H9 (cell line): ENCODE results near the gene PERP. TPM values are rescaled to one million over a fixed set of nuclear protein-coding genes. Genes with fewer than 3 reads are reported as not detected.

ENCODE experiments used
- DNase-seq: peaks from one replicate; pipeline ENCODE4 v3.0.0-alpha.2; 2017
- H2AFZ ChIP-seq: one replicate; pipeline ENCODE4 v1.6.1; 2013; ENCODE audit warnings: mild to moderate bottlenecking, low read length, control low read depth, moderate library complexity
- H2AK5ac ChIP-seq: 2 replicates; pipeline ENCODE4 v1.6.1; 2013; ENCODE audit warnings: low read length, control low read depth, mixed read lengths; ENCODE audit not compliant: insufficient read length
- H2BK120ac ChIP-seq: one replicate; pipeline ENCODE4 v1.6.1; 2013; ENCODE audit warnings: low read depth, mild to moderate bottlenecking, low read length, control low read depth, inconsistent platforms; ENCODE audit not compliant: poor library complexity, severe bottlenecking
- H2BK12ac ChIP-seq: 2 replicates; pipeline ENCODE4 v1.6.1; 2013; ENCODE audit warnings: low read length, control low read depth, mixed read lengths, low read depth; ENCODE audit not compliant: insufficient read length
- H2BK15ac ChIP-seq: 2 replicates; pipeline ENCODE4 v1.6.1; 2013; ENCODE audit warnings: low read depth, low read length, control low read depth
- H2BK20ac ChIP-seq: one replicate; pipeline ENCODE4 v1.6.1; 2013; ENCODE audit warnings: low read depth, mild to moderate bottlenecking, low read length, control low read depth, inconsistent platforms; ENCODE audit not compliant: poor library complexity, severe bottlenecking
- H2BK5ac ChIP-seq: 2 replicates; pipeline ENCODE4 v1.6.1; 2013; ENCODE audit warnings: low read length, control low read depth, mixed read lengths; ENCODE audit not compliant: insufficient read length
- H3K14ac ChIP-seq: 2 replicates; pipeline ENCODE4 v1.6.1; 2013; ENCODE audit warnings: low read length, control low read depth; ENCODE audit not compliant: insufficient read depth
- H3K18ac ChIP-seq: 2 replicates; pipeline ENCODE4 v1.6.1; 2013; ENCODE audit warnings: low read depth, mild to moderate bottlenecking, mixed read lengths, low read length, control low read depth; ENCODE audit not compliant: insufficient read length
- H3K23ac ChIP-seq: 2 replicates; pipeline ENCODE4 v1.6.1; 2013; ENCODE audit warnings: low read length, control low read depth, mixed read lengths, low read depth; ENCODE audit not compliant: insufficient read length
- H3K23me2 ChIP-seq: 2 replicates; pipeline ENCODE4 v1.6.1; 2013; ENCODE audit warnings: low read depth, mild to moderate bottlenecking, mixed read lengths, low read length, control low read depth; ENCODE audit not compliant: insufficient read length, poor library complexity, severe bottlenecking
- H3K27ac ChIP-seq: 2 replicates; pipeline ENCODE4 v1.5.1; 2013; ENCODE audit warnings: low read length, control low read depth, mixed read lengths, low read depth; ENCODE audit not compliant: insufficient read length
- H3K27me3 ChIP-seq: 2 replicates; pipeline ENCODE4 v1.6.1; 2013; ENCODE audit warnings: low read length, control low read depth, inconsistent platforms; ENCODE audit not compliant: insufficient read depth
- H3K4ac ChIP-seq: 2 replicates; pipeline ENCODE4 v1.6.1; 2013; ENCODE audit warnings: low read depth, mild to moderate bottlenecking, control low read depth, inconsistent platforms, low read length, moderate library complexity
- H3K4me1 ChIP-seq: 2 replicates; pipeline ENCODE4 v1.6.1; 2013; ENCODE audit warnings: low read length, control low read depth, inconsistent platforms; ENCODE audit not compliant: insufficient read depth
- H3K4me2 ChIP-seq: 2 replicates; pipeline ENCODE4 v1.6.1; 2013; ENCODE audit warnings: low read length, control low read depth, mixed read lengths; ENCODE audit not compliant: insufficient read length, insufficient read depth
- H3K56ac ChIP-seq: 2 replicates; pipeline ENCODE4 v1.6.1; 2013; ENCODE audit warnings: low read depth, mild to moderate bottlenecking, mixed read lengths, low read length, control low read depth; ENCODE audit not compliant: insufficient read length
- H3K79me1 ChIP-seq: 2 replicates; pipeline ENCODE4 v1.6.1; 2013; ENCODE audit warnings: low read depth, mild to moderate bottlenecking, moderate library complexity, low read length, control low read depth, inconsistent platforms; ENCODE audit not compliant: insufficient read depth, poor library complexity, severe bottlenecking
- H3K79me2 ChIP-seq: 2 replicates; pipeline ENCODE4 v1.6.1; 2013; ENCODE audit warnings: low read length, control low read depth, inconsistent platforms; ENCODE audit not compliant: insufficient read depth
- H3K9ac ChIP-seq: 2 replicates; pipeline ENCODE4 v1.6.1; 2013; ENCODE audit warnings: low read length, control low read depth, mixed read lengths; ENCODE audit not compliant: insufficient read length; ENCODE audit errors: extremely low read depth
- H3K9me3 ChIP-seq: one replicate; pipeline ENCODE4 v1.6.1; 2013; ENCODE audit warnings: low read depth, low read length, inconsistent platforms; ENCODE audit not compliant: control insufficient read depth
- H3T11ph ChIP-seq: one replicate; pipeline ENCODE4 v1.6.1; 2013; ENCODE audit warnings: mild to moderate bottlenecking, low read length, control low read depth, inconsistent platforms
- H4K20me1 ChIP-seq: one replicate; pipeline ENCODE4 v1.6.1; 2013; ENCODE audit not compliant: control insufficient read depth, insufficient read length, insufficient read depth
- H4K5ac ChIP-seq: 2 replicates; pipeline ENCODE4 v1.6.1; 2013; ENCODE audit warnings: low read depth, mild to moderate bottlenecking, mixed read lengths, low read length, control low read depth; ENCODE audit not compliant: insufficient read length
- H4K8ac ChIP-seq: replicated peaks from 2 replicates; pipeline ENCODE4 v1.6.1; 2013; ENCODE audit warnings: low read length, control low read depth, mixed read lengths, low read depth; ENCODE audit not compliant: insufficient read length
- H4K91ac ChIP-seq: 2 replicates; pipeline ENCODE4 v1.6.1; 2013; ENCODE audit warnings: low read depth, mild to moderate bottlenecking, moderate library complexity, mixed read lengths, low read length, control low read depth; ENCODE audit not compliant: insufficient read length
- H3K27ac Mint-ChIP-seq, 3 experiments: 2 replicates in 2 of 3; 3 replicates in 1 of 3; pipeline ENCODE4 v1.8.0; 2020 to 2021; ENCODE audit warnings: mixed read lengths in 3 of 3, mild to moderate bottlenecking in 1 of 3, moderate library complexity in 1 of 3
- H3K27me3 Mint-ChIP-seq: 2 replicates; pipeline ENCODE4 v1.8.0; 2021; ENCODE audit warnings: low read depth, mild to moderate bottlenecking, moderate library complexity, mixed read lengths
- H3K36me3 Mint-ChIP-seq, 3 experiments: 2 replicates in 2 of 3; 3 replicates in 1 of 3; pipeline ENCODE4 v1.8.0; 2020 to 2021; ENCODE audit warnings: low read depth in 3 of 3, mixed read lengths in 3 of 3; ENCODE audit not compliant: insufficient read depth in 1 of 3
- H3K4me1 Mint-ChIP-seq, 2 experiments: 2 replicates each; pipeline ENCODE4 v1.8.0; 2020; ENCODE audit warnings: mixed read lengths in 2 of 2
- H3K4me3 Mint-ChIP-seq, 2 experiments: 2 replicates in 1 of 2; 3 replicates in 1 of 2; pipeline ENCODE4 v1.8.0; 2020 to 2021; ENCODE audit warnings: mild to moderate bottlenecking in 2 of 2, mixed read lengths in 2 of 2, moderate library complexity in 1 of 2
- H3K9me3 Mint-ChIP-seq, 2 experiments: 2 replicates in 1 of 2; 3 replicates in 1 of 2; pipeline ENCODE4 v1.8.0; 2020; ENCODE audit warnings: mild to moderate bottlenecking in 2 of 2, mixed read lengths in 2 of 2, moderate library complexity in 1 of 2
- WGBS: extraction: QIAGEN DNeasy Blood & Tissue Kit; methylation state at CpG from one replicate; pipeline ENCODE4 v1.1.7; 2013; ENCODE audit warnings: missing lambda C conversion rate, low lambda C conversion rate, mixed read lengths; ENCODE audit not compliant: insufficient read length; ENCODE audit errors: extremely low coverage; 5-methylcytosine and 5-hydroxymethylcytosine counted together
- total RNA-seq: library from RNA; stranded (reverse); gene quantifications from 2 replicates; pipeline ENCODE4 v1.2.1, GENCODE V29; 2021
- TF ChIP-seq, protein P1 (sequence below): fragments of 200-600 bp; sonication (generic); conservative IDR thresholded peaks from 3 replicates; pipeline ENCODE4 v1.8.0; 2021; ENCODE audit warnings: antibody characterized with exemption, mild to moderate bottlenecking

PERP gene
- total RNA-seq, 1 experiment from 2014 or later = 28.7 TPM

DNA sequence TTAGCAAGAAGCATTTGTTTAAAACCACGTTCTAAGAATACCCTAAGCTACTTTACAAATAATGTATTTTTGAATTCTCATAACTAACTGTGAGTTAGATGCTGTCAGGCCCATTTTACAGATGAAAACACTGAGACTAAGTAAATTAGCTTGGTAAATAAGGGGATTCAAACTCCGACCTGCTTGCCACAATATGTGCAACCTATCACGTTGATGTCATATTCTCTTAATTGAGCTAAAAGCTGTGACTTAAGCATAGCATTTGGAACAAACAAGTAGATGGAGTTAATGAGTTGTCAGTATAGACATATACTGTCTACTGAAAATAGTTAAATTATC lies 9.4 kb upstream of the PERP start:
- no peak overlapping the region for H2BK120ac ChIP-seq
- H4K91ac ChIP-seq = no peak overlapping the region
- TF ChIP-seq, protein P1, sequence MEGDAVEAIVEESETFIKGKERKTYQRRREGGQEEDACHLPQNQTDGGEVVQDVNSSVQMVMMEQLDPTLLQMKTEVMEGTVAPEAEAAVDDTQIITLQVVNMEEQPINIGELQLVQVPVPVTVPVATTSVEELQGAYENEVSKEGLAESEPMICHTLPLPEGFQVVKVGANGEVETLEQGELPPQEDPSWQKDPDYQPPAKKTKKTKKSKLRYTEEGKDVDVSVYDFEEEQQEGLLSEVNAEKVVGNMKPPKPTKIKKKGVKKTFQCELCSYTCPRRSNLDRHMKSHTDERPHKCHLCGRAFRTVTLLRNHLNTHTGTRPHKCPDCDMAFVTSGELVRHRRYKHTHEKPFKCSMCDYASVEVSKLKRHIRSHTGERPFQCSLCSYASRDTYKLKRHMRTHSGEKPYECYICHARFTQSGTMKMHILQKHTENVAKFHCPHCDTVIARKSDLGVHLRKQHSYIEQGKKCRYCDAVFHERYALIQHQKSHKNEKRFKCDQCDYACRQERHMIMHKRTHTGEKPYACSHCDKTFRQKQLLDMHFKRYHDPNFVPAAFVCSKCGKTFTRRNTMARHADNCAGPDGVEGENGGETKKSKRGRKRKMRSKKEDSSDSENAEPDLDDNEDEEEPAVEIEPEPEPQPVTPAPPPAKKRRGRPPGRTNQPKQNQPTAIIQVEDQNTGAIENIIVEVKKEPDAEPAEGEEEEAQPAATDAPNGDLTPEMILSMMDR = no peak
- H4K5ac ChIP-seq = no peak overlapping the region
- no peaks in the 10 kb centered on the region for H3K27me3 ChIP-seq
- H2BK12ac ChIP-seq = no peak overlapping the region
- H3K4ac ChIP-seq = no peak overlapping the region
- H2AFZ ChIP-seq = no peak overlapping the region
- H3K79me2 ChIP-seq = no peaks in the 10 kb centered on the region
- H3K4me2 ChIP-seq = no peak overlapping the region
- no peak overlapping the region for H3K18ac ChIP-seq
- no peak overlapping the region for H2AK5ac ChIP-seq
- H3T11ph ChIP-seq = no peak overlapping the region
- no peak overlapping the region for H3K27ac ChIP-seq
- no peaks in the 10 kb centered on the region for H3K23me2 ChIP-seq
- H3K14ac ChIP-seq = no peak overlapping the region
- peaks cover 0 to 10% (median 6%) of the 10 kb centered on the region in 3 experiments; a peak in 4 of 7 replicates for H3K36me3 Mint-ChIP-seq
- no peak overlapping the region for H3K27ac Mint-ChIP-seq
- H3K4me1 Mint-ChIP-seq = peaks cover 9 to 10% of the 10 kb centered on the region in 2 experiments
- 0 out of 2 replicates have a peak, but pooled peaks cover 2% of the 10 kb centered on the region for H3K4me1 ChIP-seq
- no peak for DNase-seq
- no peaks in the 10 kb centered on the region for H3K79me1 ChIP-seq
- no peaks in the 10 kb centered on the region for H3K9me3 ChIP-seq
- H4K8ac ChIP-seq = no peak overlapping the region
- H3K27me3 Mint-ChIP-seq = no peaks in the 10 kb centered on the region
- no CpG with 5 or more reads among the region's 3 CpGs for WGBS
- no peak overlapping the region for H3K4me3 Mint-ChIP-seq
- H2BK20ac ChIP-seq = no peak overlapping the region
- H4K20me1 ChIP-seq = no peaks in the 10 kb centered on the region
- no peak overlapping the region for H3K9ac ChIP-seq
- H2BK5ac ChIP-seq = no peak overlapping the region
- peaks cover 8 to 9% of the 10 kb centered on the region in 2 experiments; a peak in 4 of 5 replicates for H3K9me3 Mint-ChIP-seq
- H3K23ac ChIP-seq = no peak overlapping the region
- H3K56ac ChIP-seq = no peak overlapping the region
- no peak overlapping the region for H2BK15ac ChIP-seq
